GM23338 (cell line): ENCODE measurements around the gene KNL1. TPM values are rescaled to one million over a fixed set of nuclear protein-coding genes. Genes with fewer than 3 reads are reported as not detected.

ENCODE experiments used
- CREB1 ChIP-seq: fragments of 250-450 bp; sonication (Bioruptor Pico); IDR thresholded peaks from 2 replicates; pipeline ENCODE4 v1.5.0; 2020; ENCODE audit warnings: low read depth, mild to moderate bottlenecking, moderate library complexity
- EZH2 ChIP-seq: fragments of 200-600 bp; sonication (generic); IDR thresholded peaks from one replicate; pipeline ENCODE4 v1.8.0; 2017; ENCODE audit warnings: antibody characterized with exemption, mild to moderate bottlenecking, low read depth; ENCODE audit not compliant: unreplicated experiment
- EZH2phosphoT487 ChIP-seq: fragments of 200-600 bp; sonication (generic); IDR thresholded peaks from one replicate; pipeline ENCODE4 v1.8.1; 2018; ENCODE audit warnings: antibody characterized with exemption; ENCODE audit not compliant: unreplicated experiment
- JUNB ChIP-seq: IDR thresholded peaks from one replicate; pipeline ENCODE4 v1.6.1; 2016; ENCODE audit warnings: antibody characterized with exemption; ENCODE audit not compliant: unreplicated experiment
- POLR2AphosphoS5 ChIP-seq: IDR thresholded peaks from 2 replicates; pipeline ENCODE4 v1.6.1; 2016; ENCODE audit warnings: antibody characterized with exemption, low read depth
- polyA plus RNA-seq: library from polyadenylated mRNA; unstranded; fragments of >200 nt; fragmentation: Nextera tagmentation; extraction: Ambion mirVana; gene quantifications from 2 replicates; pipeline ENCODE4 v1.2.1, GENCODE V29; 2016
- total RNA-seq: library from RNA; depleted of rRNA; stranded (reverse); fragments of >200 nt; shearing (Covaris generic); gene quantifications from 2 replicates; pipeline ENCODE4 v1.2.3, GENCODE V29; 2014
- TF ChIP-seq, protein P1 (sequence below): fragments of 250-450 bp; sonication (Bioruptor Pico); IDR thresholded peaks from 2 replicates; pipeline ENCODE4 v1.5.0; 2020; ENCODE audit warnings: mild to moderate bottlenecking, moderate library complexity
- TF ChIP-seq, protein P2 (sequence below): IDR thresholded peaks from 2 replicates; pipeline ENCODE4 v1.6.1; 2016; ENCODE audit warnings: antibody characterized with exemption
- TF ChIP-seq, protein P3 (sequence below): IDR thresholded peaks from one replicate; pipeline ENCODE4 v1.6.1; 2018; ENCODE audit warnings: antibody characterized with exemption; ENCODE audit not compliant: unreplicated experiment

Gene KNL1
- total and polyA plus RNA-seq, 2 experiments from 2014 or later: 16.7 to 43.2 TPM

DNA sequence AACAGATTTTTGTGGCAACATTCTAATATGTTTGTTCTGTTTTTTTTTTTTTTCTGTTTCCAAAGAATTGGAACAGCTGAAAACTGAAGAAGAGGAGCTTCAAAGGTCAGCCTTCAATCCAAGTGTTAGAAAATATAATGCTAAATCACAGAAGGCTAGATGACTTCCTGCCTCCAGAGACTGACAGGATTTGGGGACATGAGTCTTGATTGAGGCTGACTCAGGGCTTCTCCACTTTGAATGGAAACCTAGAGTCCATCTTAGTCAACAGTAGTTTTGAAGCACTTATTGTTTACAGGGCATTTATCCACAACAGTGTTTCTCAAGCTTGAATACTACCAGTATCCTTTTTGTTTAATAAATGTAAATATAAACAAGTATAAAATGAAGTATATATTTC is 56.4 kb downstream of the KNL1 start (continued):
- TF ChIP-seq, protein P1, sequence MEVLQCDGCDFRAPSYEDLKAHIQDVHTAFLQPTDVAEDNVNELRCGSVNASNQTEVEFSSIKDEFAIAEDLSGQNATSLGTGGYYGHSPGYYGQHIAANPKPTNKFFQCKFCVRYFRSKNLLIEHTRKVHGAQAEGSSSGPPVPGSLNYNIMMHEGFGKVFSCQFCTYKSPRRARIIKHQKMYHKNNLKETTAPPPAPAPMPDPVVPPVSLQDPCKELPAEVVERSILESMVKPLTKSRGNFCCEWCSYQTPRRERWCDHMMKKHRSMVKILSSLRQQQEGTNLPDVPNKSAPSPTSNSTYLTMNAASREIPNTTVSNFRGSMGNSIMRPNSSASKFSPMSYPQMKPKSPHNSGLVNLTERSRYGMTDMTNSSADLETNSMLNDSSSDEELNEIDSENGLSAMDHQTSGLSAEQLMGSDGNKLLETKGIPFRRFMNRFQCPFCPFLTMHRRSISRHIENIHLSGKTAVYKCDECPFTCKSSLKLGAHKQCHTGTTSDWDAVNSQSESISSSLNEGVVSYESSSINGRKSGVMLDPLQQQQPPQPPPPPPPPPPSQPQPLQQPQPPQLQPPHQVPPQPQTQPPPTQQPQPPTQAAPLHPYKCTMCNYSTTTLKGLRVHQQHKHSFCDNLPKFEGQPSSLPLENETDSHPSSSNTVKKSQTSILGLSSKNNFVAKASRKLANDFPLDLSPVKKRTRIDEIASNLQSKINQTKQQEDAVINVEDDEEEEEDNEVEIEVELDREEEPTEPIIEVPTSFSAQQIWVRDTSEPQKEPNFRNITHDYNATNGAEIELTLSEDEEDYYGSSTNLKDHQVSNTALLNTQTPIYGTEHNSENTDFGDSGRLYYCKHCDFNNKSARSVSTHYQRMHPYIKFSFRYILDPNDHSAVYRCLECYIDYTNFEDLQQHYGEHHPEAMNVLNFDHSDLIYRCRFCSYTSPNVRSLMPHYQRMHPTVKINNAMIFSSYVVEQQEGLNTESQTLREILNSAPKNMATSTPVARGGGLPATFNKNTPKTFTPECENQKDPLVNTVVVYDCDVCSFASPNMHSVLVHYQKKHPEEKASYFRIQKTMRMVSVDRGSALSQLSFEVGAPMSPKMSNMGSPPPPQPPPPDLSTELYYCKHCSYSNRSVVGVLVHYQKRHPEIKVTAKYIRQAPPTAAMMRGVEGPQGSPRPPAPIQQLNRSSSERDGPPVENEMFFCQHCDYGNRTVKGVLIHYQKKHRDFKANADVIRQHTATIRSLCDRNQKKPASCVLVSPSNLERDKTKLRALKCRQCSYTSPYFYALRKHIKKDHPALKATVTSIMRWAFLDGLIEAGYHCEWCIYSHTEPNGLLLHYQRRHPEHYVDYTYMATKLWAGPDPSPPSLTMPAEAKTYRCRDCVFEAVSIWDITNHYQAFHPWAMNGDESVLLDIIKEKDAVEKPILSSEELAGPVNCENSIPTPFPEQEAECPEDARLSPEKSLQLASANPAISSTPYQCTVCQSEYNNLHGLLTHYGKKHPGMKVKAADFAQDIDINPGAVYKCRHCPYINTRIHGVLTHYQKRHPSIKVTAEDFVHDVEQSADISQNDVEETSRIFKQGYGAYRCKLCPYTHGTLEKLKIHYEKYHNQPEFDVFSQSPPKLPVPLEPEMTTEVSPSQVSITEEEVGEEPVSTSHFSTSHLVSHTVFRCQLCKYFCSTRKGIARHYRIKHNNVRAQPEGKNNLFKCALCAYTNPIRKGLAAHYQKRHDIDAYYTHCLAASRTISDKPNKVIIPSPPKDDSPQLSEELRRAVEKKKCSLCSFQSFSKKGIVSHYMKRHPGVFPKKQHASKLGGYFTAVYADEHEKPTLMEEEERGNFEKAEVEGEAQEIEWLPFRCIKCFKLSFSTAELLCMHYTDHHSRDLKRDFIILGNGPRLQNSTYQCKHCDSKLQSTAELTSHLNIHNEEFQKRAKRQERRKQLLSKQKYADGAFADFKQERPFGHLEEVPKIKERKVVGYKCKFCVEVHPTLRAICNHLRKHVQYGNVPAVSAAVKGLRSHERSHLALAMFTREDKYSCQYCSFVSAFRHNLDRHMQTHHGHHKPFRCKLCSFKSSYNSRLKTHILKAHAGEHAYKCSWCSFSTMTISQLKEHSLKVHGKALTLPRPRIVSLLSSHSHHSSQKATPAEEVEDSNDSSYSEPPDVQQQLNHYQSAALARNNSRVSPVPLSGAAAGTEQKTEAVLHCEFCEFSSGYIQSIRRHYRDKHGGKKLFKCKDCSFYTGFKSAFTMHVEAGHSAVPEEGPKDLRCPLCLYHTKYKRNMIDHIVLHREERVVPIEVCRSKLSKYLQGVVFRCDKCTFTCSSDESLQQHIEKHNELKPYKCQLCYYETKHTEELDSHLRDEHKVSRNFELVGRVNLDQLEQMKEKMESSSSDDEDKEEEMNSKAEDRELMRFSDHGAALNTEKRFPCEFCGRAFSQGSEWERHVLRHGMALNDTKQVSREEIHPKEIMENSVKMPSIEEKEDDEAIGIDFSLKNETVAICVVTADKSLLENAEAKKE: no peak
- TF ChIP-seq JUNB (no peak), POLR2AphosphoS5 (no peak), EZH2phosphoT487 (no peak), EZH2 (no peak), CREB1 (CRISPR knock-in tag) (no peak)
- TF ChIP-seq, protein P2, sequence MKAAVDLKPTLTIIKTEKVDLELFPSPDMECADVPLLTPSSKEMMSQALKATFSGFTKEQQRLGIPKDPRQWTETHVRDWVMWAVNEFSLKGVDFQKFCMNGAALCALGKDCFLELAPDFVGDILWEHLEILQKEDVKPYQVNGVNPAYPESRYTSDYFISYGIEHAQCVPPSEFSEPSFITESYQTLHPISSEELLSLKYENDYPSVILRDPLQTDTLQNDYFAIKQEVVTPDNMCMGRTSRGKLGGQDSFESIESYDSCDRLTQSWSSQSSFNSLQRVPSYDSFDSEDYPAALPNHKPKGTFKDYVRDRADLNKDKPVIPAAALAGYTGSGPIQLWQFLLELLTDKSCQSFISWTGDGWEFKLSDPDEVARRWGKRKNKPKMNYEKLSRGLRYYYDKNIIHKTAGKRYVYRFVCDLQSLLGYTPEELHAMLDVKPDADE: no peak
- TF ChIP-seq, protein P3, sequence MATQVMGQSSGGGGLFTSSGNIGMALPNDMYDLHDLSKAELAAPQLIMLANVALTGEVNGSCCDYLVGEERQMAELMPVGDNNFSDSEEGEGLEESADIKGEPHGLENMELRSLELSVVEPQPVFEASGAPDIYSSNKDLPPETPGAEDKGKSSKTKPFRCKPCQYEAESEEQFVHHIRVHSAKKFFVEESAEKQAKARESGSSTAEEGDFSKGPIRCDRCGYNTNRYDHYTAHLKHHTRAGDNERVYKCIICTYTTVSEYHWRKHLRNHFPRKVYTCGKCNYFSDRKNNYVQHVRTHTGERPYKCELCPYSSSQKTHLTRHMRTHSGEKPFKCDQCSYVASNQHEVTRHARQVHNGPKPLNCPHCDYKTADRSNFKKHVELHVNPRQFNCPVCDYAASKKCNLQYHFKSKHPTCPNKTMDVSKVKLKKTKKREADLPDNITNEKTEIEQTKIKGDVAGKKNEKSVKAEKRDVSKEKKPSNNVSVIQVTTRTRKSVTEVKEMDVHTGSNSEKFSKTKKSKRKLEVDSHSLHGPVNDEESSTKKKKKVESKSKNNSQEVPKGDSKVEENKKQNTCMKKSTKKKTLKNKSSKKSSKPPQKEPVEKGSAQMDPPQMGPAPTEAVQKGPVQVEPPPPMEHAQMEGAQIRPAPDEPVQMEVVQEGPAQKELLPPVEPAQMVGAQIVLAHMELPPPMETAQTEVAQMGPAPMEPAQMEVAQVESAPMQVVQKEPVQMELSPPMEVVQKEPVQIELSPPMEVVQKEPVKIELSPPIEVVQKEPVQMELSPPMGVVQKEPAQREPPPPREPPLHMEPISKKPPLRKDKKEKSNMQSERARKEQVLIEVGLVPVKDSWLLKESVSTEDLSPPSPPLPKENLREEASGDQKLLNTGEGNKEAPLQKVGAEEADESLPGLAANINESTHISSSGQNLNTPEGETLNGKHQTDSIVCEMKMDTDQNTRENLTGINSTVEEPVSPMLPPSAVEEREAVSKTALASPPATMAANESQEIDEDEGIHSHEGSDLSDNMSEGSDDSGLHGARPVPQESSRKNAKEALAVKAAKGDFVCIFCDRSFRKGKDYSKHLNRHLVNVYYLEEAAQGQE: no peak
